RPMI8226 (cell line): ENCODE measurements around the gene SRP54.
"Not testable (repeated sequence)": the region's sequence is repeated elsewhere in the genome, so short reads cannot be mapped to it uniquely, and the experiment has no call there.

Source experiments
- DNase-seq: peaks from one replicate; pipeline ENCODE4 v3.0.0-alpha.2; 2015

The SRP54 gene

GRCh38 chr14:34985740-34986139 is 2.9 kb downstream of the SRP54 start:
- no peak for DNase-seq

GRCh38 chr14:34987180-34987579 is 4.4 kb downstream of the SRP54 start:
- no peak for DNase-seq

- DNase-seq = no peak
These were observed 7.0 kb downstream of the SRP54 start for GRCh38 chr14:34989762-34990161.

GRCh38 chr14:34993426-34993825 is 10.6 kb downstream of the SRP54 start:
- DNase-seq = no peak

- no peak for DNase-seq
These were observed 11.9 kb downstream of the SRP54 start for GRCh38 chr14:34994668-34995067.

- DNase-seq = no peak
These were observed 15.0 kb downstream of the SRP54 start for GRCh38 chr14:34997762-34998161.

GRCh38 chr14:34999500-34999899 is 16.7 kb downstream of the SRP54 start:
- no peak for DNase-seq

- DNase-seq = no peak
These were observed 18.8 kb downstream of the SRP54 start for GRCh38 chr14:35001621-35002020.

- DNase-seq = no peak
These were observed 22.0 kb downstream of the SRP54 start for GRCh38 chr14:35004839-35005238.

- no peak for DNase-seq
These were observed 33.8 kb downstream of the SRP54 start for GRCh38 chr14:35016568-35016967.

- DNase-seq = no peak
These were observed 37.9 kb downstream of the SRP54 start for GRCh38 chr14:35020713-35021112.

- DNase-seq = no peak
These were observed 45.6 kb downstream of the SRP54 start for GRCh38 chr14:35028435-35028834.

GRCh38 chr14:35032562-35032961 is 49.8 kb downstream of the SRP54 start:
- DNase-seq = no peak

- no peak for DNase-seq
These were observed 51.6 kb downstream of the SRP54 start for GRCh38 chr14:35034440-35034833.

GRCh38 chr14:35034944-35035554 is 52.3 kb downstream of the SRP54 start:
- DNase-seq = not testable (repeated sequence)

GRCh38 chr14:35038312-35038711 is 55.5 kb downstream of the SRP54 start:
- DNase-seq = not testable (repeated sequence)

- DNase-seq = no peak
These were observed 59.8 kb downstream of the SRP54 start for GRCh38 chr14:35042632-35043031.

GRCh38 chr14:35043046-35043445 is 60.3 kb downstream of the SRP54 start:
- DNase-seq = no peak

- DNase-seq = peak; percentile 2
These were observed 62.4 kb downstream of the SRP54 start for GRCh38 chr14:35044939-35045797.

GRCh38 chr14:35045798-35046047 is 62.9 kb downstream of the SRP54 start:
- no peak for DNase-seq

- peak; percentile 96 for DNase-seq
These were observed 63.4 kb downstream of the SRP54 start, which contains the start of gene FAM177A1 for GRCh38 chr14:35046048-35046750. TSS of gene FAM177A1 (plus strand) at chr14:35046272. CDS start at chr14:35046464, 192 bp downstream.

GRCh38 chr14:35046751-35047536 is 64.2 kb downstream of the SRP54 start:
- DNase-seq = peak; percentile 71

GRCh38 chr14:35047976-35048513 is 65.3 kb downstream of the SRP54 start:
- no peak for DNase-seq
